ENCODE measurements around the gene IAH1. TPM values are rescaled to one million over a fixed set of nuclear protein-coding genes. Genes with fewer than 3 reads are reported as not detected.

IAH1 gene
- total RNA-seq, 1 experiment from 2014 or later, result 57.8 TPM

DNA sequence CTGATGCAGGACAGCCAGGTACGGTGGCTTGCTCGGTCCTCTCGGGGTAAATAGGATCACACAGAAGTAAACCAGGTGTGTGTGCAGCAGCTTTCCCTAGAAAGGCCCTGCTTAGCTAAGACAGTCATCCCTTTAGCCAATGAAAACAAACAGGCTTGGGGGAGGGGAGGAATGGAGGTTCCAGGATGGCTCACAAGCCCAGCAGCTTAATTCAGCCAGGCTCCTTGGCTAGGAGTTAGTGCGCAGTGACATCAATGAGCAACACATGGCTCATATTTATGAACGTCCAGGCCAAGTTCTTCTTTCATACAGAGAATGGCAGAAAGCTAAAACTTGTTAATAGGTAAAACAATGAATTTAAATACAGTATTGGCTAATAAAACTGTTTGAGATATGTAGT, 10.2 kb downstream of the IAH1 start:
- peaks cover 74% of the 10 kb centered on the region for H3K36me3 Mint-ChIP-seq (ENCODE audit: insufficient read depth, unreplicated experiment)
- CTCF ChIA-PET, result no interaction called here
- Histone ChIP-seq H3K4me1 (no peaks in the 10 kb centered on the region; the same call in 1 of the 2 replicates), H3K27me3 (replicated peaks; ENCODE audit: control insufficient read depth, insufficient read depth, low read length) (no peaks in the 10 kb centered on the region), H3K4me3 (ENCODE audit: low read depth, low read length) (no peak overlapping the region), H3K36me3 (ENCODE audit: control insufficient read depth, insufficient read depth, low read length) (no peaks in the 10 kb centered on the region; the same call in 1 of the 2 replicates), H3K9me3 (no peaks in the 10 kb centered on the region)
- TF ChIP-seq, protein P1, sequence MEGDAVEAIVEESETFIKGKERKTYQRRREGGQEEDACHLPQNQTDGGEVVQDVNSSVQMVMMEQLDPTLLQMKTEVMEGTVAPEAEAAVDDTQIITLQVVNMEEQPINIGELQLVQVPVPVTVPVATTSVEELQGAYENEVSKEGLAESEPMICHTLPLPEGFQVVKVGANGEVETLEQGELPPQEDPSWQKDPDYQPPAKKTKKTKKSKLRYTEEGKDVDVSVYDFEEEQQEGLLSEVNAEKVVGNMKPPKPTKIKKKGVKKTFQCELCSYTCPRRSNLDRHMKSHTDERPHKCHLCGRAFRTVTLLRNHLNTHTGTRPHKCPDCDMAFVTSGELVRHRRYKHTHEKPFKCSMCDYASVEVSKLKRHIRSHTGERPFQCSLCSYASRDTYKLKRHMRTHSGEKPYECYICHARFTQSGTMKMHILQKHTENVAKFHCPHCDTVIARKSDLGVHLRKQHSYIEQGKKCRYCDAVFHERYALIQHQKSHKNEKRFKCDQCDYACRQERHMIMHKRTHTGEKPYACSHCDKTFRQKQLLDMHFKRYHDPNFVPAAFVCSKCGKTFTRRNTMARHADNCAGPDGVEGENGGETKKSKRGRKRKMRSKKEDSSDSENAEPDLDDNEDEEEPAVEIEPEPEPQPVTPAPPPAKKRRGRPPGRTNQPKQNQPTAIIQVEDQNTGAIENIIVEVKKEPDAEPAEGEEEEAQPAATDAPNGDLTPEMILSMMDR (IDR thresholded peaks at IDR 0.05; ENCODE audit: insufficient read depth in 1 of 2, low read depth in 1 of 2, low read length in 1 of 2, severe bottlenecking in 1 of 2, unreplicated experiment in 1 of 2), result no peak
- no peak for DNase-seq
- POLR2A ChIA-PET, result no interaction called here
- no TSS peak for BruUV-seq (replicated peaks)
- no peaks in the 10 kb centered on the region for H3K4me1 Mint-ChIP-seq (ENCODE audit: low read depth, unreplicated experiment)
- no peaks in the 10 kb centered on the region for H3K27me3 Mint-ChIP-seq (ENCODE audit: insufficient read depth, unreplicated experiment)
- intact Hi-C loops (cut with micrococcal nuclease; ENCODE audit: unreplicated experiment), result no loop called here
- no peak overlapping the region for H3K27ac Mint-ChIP-seq (ENCODE audit: unreplicated experiment)
- no peaks in the 10 kb centered on the region for H3K9me3 Mint-ChIP-seq (ENCODE audit: unreplicated experiment)
- H3K4me3 Mint-ChIP-seq (ENCODE audit: unreplicated experiment), result no peak overlapping the region

DNA sequence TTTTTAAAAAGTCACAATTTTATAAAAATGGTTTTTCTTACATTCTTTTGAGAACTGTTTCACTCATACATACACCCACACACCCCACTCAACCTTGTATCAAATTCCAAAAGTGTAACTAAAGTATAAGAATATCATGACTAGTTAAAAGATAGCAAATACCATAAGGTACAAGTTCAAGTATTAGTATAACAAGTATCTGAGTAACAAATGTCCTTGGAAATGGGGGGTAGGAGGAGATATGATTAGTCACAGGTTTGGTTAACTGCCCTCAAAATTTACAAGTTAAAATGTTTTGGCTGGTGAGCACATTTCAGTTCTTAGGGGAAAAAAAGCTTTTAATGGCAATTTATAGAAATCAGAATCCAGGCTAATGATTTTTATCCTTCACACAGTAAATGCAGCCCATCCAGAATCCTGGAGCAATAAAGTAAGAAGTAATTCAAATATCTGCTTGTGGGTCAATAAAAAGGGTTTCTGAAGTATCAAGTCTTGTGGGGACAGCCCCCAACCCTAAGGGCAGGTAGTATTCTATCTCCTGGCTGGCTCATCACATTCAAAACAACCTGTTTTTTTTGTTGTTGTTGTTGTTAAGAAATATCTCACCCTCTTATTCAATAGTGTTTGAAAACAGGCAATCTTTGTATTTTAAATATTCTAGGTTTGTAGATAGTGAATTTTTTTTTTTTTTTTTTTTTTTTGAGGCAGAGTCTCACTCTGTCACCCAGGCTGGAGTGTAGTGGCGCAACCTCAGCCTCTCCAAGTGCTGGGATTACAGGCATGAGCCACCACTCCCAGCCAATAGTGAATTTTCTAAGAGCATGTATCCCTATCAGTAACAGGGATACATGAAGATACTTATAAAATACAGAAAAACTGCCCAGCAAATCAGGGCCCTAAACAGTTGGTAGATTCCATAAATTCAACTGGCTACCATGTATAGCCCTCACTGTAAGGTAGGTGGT, 14.5 kb downstream of the IAH1 start:
- Mint-ChIP-seq H3K4me3 (ENCODE audit: unreplicated experiment) (no peak overlapping the region), H3K4me1 (ENCODE audit: low read depth, unreplicated experiment) (no peaks in the 10 kb centered on the region), H3K27ac (ENCODE audit: unreplicated experiment) (no peak overlapping the region), H3K27me3 (ENCODE audit: insufficient read depth, unreplicated experiment) (no peaks in the 10 kb centered on the region), H3K9me3 (ENCODE audit: unreplicated experiment) (no peaks in the 10 kb centered on the region), H3K36me3 (ENCODE audit: insufficient read depth, unreplicated experiment) (peaks cover 86% of the 10 kb centered on the region)
- BruUV-seq (replicated peaks), result no TSS peak
- intact Hi-C loops (cut with micrococcal nuclease; ENCODE audit: unreplicated experiment), result no loop called here
- Histone ChIP-seq H3K4me3 (ENCODE audit: low read depth, low read length) (no peak overlapping the region), H3K9me3 (no peaks in the 10 kb centered on the region), H3K4me1 (no peaks in the 10 kb centered on the region), H3K27me3 (replicated peaks; ENCODE audit: control insufficient read depth, insufficient read depth, low read length) (no peaks in the 10 kb centered on the region), H3K36me3 (ENCODE audit: control insufficient read depth, insufficient read depth, low read length) (peaks cover 4% of the 10 kb centered on the region; the same call in 1 of the 2 replicates)
- ChIA-PET CTCF (interaction anchor here (0.6 kb wide), 1 partner anchor 102 kb away, joined by 3 read pairs; no protein-coding TSS in a partner anchor), POLR2A (no interaction called here)
- TF ChIP-seq, protein P1 (IDR thresholded peaks at IDR 0.05; ENCODE audit: insufficient read depth in 1 of 2, low read depth in 1 of 2, low read length in 1 of 2, severe bottlenecking in 1 of 2, unreplicated experiment in 1 of 2), result no peak
- DNase-seq, result no peak

DNA sequence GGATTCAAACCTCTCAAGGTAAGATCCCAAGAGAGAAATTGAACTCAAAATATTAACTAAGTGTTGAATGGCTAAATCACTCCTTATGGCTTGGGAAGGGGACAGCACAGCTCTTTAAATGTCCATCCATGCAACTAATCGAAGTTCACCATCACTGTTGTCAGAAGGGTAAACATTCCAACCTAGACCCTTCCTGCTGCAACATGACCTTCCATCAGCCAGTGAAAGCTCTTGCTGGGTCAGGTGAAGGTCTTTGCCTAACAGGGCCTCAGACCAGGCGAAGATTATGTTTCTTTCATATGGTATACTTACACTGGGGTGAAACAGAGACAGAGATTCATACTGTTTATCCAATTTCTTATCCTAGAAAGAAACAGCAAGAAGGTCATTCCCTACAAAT, 16.4 kb downstream of the IAH1 start:
- ChIA-PET CTCF (no interaction called here), POLR2A (no interaction called here)
- TF ChIP-seq, protein P1 (IDR thresholded peaks at IDR 0.05; ENCODE audit: insufficient read depth in 1 of 2, low read depth in 1 of 2, low read length in 1 of 2, severe bottlenecking in 1 of 2, unreplicated experiment in 1 of 2), result no peak
- Histone ChIP-seq H3K4me1 (no peaks in the 10 kb centered on the region), H3K27me3 (replicated peaks; ENCODE audit: control insufficient read depth, insufficient read depth, low read length) (no peaks in the 10 kb centered on the region), H3K9me3 (no peaks in the 10 kb centered on the region), H3K4me3 (ENCODE audit: low read depth, low read length) (no peak overlapping the region), H3K36me3 (ENCODE audit: control insufficient read depth, insufficient read depth, low read length) (peaks cover 4% of the 10 kb centered on the region; the same call in 1 of the 2 replicates)
- Mint-ChIP-seq H3K27ac (ENCODE audit: unreplicated experiment) (no peak overlapping the region), H3K9me3 (ENCODE audit: unreplicated experiment) (no peaks in the 10 kb centered on the region), H3K36me3 (ENCODE audit: insufficient read depth, unreplicated experiment) (peaks cover 82% of the 10 kb centered on the region), H3K27me3 (ENCODE audit: insufficient read depth, unreplicated experiment) (no peaks in the 10 kb centered on the region), H3K4me1 (ENCODE audit: low read depth, unreplicated experiment) (no peaks in the 10 kb centered on the region), H3K4me3 (ENCODE audit: unreplicated experiment) (no peak overlapping the region)
- BruUV-seq (replicated peaks), result no TSS peak
- DNase-seq, result no peak
- intact Hi-C loops (cut with micrococcal nuclease; ENCODE audit: unreplicated experiment), result no loop called here

All from Caco-2 (cell line).